ENCODE measurements around the gene APBB2.

APBB2 gene

GRCh38 chr4:41012911-41013310 is 201.4 kb downstream of the APBB2 start:
- no peak overlapping the region for H2AFZ ChIP-seq (ENCODE audit: low read length)
- H3F3A ChIP-seq (ENCODE audit: insufficient read depth, low read length) = no peaks in the 10 kb centered on the region
- H3K27ac ChIP-seq (ENCODE audit: low read depth, low read length, poor library complexity, severe bottlenecking) = no peak overlapping the region
- no peak overlapping the region for H3K4me2 ChIP-seq (ENCODE audit: low read length)
- no peaks in the 10 kb centered on the region for H3K4me1 ChIP-seq (ENCODE audit: insufficient read depth, low read length, severe bottlenecking)
- no peaks in the 10 kb centered on the region for H3K27me3 ChIP-seq (ENCODE audit: insufficient read depth, low read length)
- H3K9me3 ChIP-seq (ENCODE audit: low read length) = no peaks in the 10 kb centered on the region
- no peaks in the 10 kb centered on the region for H3K79me2 ChIP-seq (ENCODE audit: insufficient read depth, low read length)
- no peak overlapping the region for H3K4me3 ChIP-seq (ENCODE audit: low read depth, low read length, poor library complexity, severe bottlenecking)
- H3K9me2 ChIP-seq (ENCODE audit: low read depth, low read length) = no peaks in the 10 kb centered on the region
- no peaks in the 10 kb centered on the region for H3K36me3 ChIP-seq (ENCODE audit: insufficient read depth, low read length)
- TF ChIP-seq, protein P1, sequence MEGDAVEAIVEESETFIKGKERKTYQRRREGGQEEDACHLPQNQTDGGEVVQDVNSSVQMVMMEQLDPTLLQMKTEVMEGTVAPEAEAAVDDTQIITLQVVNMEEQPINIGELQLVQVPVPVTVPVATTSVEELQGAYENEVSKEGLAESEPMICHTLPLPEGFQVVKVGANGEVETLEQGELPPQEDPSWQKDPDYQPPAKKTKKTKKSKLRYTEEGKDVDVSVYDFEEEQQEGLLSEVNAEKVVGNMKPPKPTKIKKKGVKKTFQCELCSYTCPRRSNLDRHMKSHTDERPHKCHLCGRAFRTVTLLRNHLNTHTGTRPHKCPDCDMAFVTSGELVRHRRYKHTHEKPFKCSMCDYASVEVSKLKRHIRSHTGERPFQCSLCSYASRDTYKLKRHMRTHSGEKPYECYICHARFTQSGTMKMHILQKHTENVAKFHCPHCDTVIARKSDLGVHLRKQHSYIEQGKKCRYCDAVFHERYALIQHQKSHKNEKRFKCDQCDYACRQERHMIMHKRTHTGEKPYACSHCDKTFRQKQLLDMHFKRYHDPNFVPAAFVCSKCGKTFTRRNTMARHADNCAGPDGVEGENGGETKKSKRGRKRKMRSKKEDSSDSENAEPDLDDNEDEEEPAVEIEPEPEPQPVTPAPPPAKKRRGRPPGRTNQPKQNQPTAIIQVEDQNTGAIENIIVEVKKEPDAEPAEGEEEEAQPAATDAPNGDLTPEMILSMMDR (IDR thresholded peaks at IDR 0.05; ENCODE audit: low read length) = no peak
- TF ChIP-seq EZH2 (IDR thresholded peaks at IDR 0.05; ENCODE audit: borderline replicate concordance, low read length) = no peak
- no peaks in the 10 kb centered on the region for H4K20me1 ChIP-seq (ENCODE audit: insufficient read depth, low read length)
- H3K9ac ChIP-seq (ENCODE audit: low read length) = no peak overlapping the region

DNA sequence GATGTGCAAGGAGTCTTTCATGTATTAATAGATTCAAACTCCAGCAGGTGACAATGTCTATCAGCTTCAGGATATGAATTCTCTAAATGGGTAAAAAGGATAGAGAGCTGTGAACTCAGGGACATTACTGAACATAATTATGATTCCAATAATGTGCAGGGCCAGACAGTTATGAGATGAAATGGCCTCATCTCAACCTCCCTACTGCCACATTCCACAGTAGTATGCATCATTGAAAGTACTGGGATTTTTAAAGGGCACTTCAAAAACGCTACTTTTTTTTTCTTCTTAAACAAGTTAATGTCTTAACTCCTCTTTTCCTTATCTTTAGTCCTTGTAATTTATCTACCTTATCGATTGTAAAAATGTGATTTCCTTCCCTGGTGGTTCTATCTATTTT is 202.0 kb downstream of the APBB2 start:
- Histone ChIP-seq H3K9me3 (ENCODE audit: low read length) (no peaks in the 10 kb centered on the region), H2AFZ (ENCODE audit: low read length) (no peak overlapping the region), H3K27ac (ENCODE audit: low read depth, low read length, poor library complexity, severe bottlenecking) (no peak overlapping the region), H3K4me1 (ENCODE audit: insufficient read depth, low read length, severe bottlenecking) (no peaks in the 10 kb centered on the region), H3K4me3 (ENCODE audit: low read depth, low read length, poor library complexity, severe bottlenecking) (no peak overlapping the region), H4K20me1 (ENCODE audit: insufficient read depth, low read length) (no peaks in the 10 kb centered on the region), H3K79me2 (ENCODE audit: insufficient read depth, low read length) (no peaks in the 10 kb centered on the region), H3F3A (ENCODE audit: insufficient read depth, low read length) (no peaks in the 10 kb centered on the region), H3K27me3 (ENCODE audit: insufficient read depth, low read length) (no peaks in the 10 kb centered on the region), H3K36me3 (ENCODE audit: insufficient read depth, low read length) (no peaks in the 10 kb centered on the region), H3K9me2 (ENCODE audit: low read depth, low read length) (no peaks in the 10 kb centered on the region), H3K9ac (ENCODE audit: low read length) (no peak overlapping the region), H3K4me2 (ENCODE audit: low read length) (no peak overlapping the region)
- TF ChIP-seq, protein P1 (IDR thresholded peaks at IDR 0.05; ENCODE audit: low read length) = no peak
- no peak for TF ChIP-seq EZH2 (IDR thresholded peaks at IDR 0.05; ENCODE audit: borderline replicate concordance, low read length)

GRCh38 chr4:41009411-41009810 is 204.9 kb downstream of the APBB2 start:
- Histone ChIP-seq H2AFZ (ENCODE audit: low read length) (no peak overlapping the region), H3K27ac (ENCODE audit: low read depth, low read length, poor library complexity, severe bottlenecking) (no peak overlapping the region), H4K20me1 (ENCODE audit: insufficient read depth, low read length) (no peaks in the 10 kb centered on the region), H3K36me3 (ENCODE audit: insufficient read depth, low read length) (no peaks in the 10 kb centered on the region), H3K9me2 (ENCODE audit: low read depth, low read length) (no peaks in the 10 kb centered on the region), H3F3A (ENCODE audit: insufficient read depth, low read length) (no peaks in the 10 kb centered on the region), H3K4me2 (ENCODE audit: low read length) (no peak overlapping the region), H3K4me1 (ENCODE audit: insufficient read depth, low read length, severe bottlenecking) (no peaks in the 10 kb centered on the region), H3K9me3 (ENCODE audit: low read length) (no peaks in the 10 kb centered on the region), H3K4me3 (ENCODE audit: low read depth, low read length, poor library complexity, severe bottlenecking) (no peak overlapping the region), H3K79me2 (ENCODE audit: insufficient read depth, low read length) (no peaks in the 10 kb centered on the region), H3K9ac (ENCODE audit: low read length) (no peak overlapping the region), H3K27me3 (ENCODE audit: insufficient read depth, low read length) (no peaks in the 10 kb centered on the region)
- TF ChIP-seq EZH2 (IDR thresholded peaks at IDR 0.05; ENCODE audit: borderline replicate concordance, low read length) = no peak
- TF ChIP-seq, protein P1 (IDR thresholded peaks at IDR 0.05; ENCODE audit: low read length) = no peak

Data from OCI-LY1 (cell line).